Caco-2 (cell line): Measurements from ENCODE around the gene FAM174C. TPM values are rescaled to one million over a fixed set of nuclear protein-coding genes. Genes with fewer than 3 reads are reported as not detected.

Source experiments
- BruUV-seq: library from RNA; stranded (reverse); fragments of 400-500 nt; replicated peaks from 2 replicates; lab custom pipeline; 2021; lab: Mats Ljungman, UMichigan
- CTCF ChIA-PET: fragments of 300-600 bp; sonication (Branson Sonifier 250); formaldehyde crosslinking; loops from one replicate; lab custom pipeline; 2022; ENCODE audit warnings: antibody characterized with exemption; lab: Charles Lee
- POLR2A ChIA-PET: fragments of 300-600 bp; sonication (Branson Sonifier 250); formaldehyde crosslinking; loops from one replicate; lab custom pipeline; 2022; ENCODE audit warnings: antibody characterized with exemption; lab: Charles Lee
- DNase-seq, 2 experiments: peaks; one replicate each; pipeline versions ENCODE4 v3.0.0 to v3.0.0-alpha.2; 2020 to 2022
- H3K27me3 ChIP-seq: replicated peaks from 2 replicates; pipeline ENCODE4 v1.6.0; 2011; ENCODE audit warnings: low read length; ENCODE audit not compliant: control insufficient read depth, insufficient read depth
- H3K36me3 ChIP-seq: 2 replicates; pipeline ENCODE4 v1.5.1; 2011; ENCODE audit warnings: low read length; ENCODE audit not compliant: control insufficient read depth, insufficient read depth
- H3K4me1 ChIP-seq: fragments of 250-450 bp; sonication (Bioruptor Pico); 2 replicates; pipeline ENCODE4 v1.5.1; 2020; ENCODE audit warnings: mild to moderate bottlenecking
- H3K4me3 ChIP-seq: 2 replicates; pipeline ENCODE4 v1.5.1; 2011; ENCODE audit warnings: low read depth, mild to moderate bottlenecking, control low read depth, low read length
- H3K9me3 ChIP-seq: fragments of 250-450 bp; sonication (Bioruptor Pico); 2 replicates; pipeline ENCODE4 v1.5.1; 2020; ENCODE audit warnings: mild to moderate bottlenecking, moderate library complexity
- H3K27ac Mint-ChIP-seq: one replicate; pipeline ENCODE4 v1.8.0; 2022; ENCODE audit warnings: mixed read lengths; ENCODE audit not compliant: unreplicated experiment
- H3K27me3 Mint-ChIP-seq: one replicate; pipeline ENCODE4 v1.8.0; 2022; ENCODE audit warnings: mixed read lengths; ENCODE audit not compliant: insufficient read depth, unreplicated experiment
- H3K36me3 Mint-ChIP-seq: one replicate; pipeline ENCODE4 v1.8.0; 2022; ENCODE audit warnings: mild to moderate bottlenecking, mixed read lengths; ENCODE audit not compliant: insufficient read depth, unreplicated experiment
- H3K4me1 Mint-ChIP-seq: one replicate; pipeline ENCODE4 v1.8.0; 2022; ENCODE audit warnings: low read depth, mixed read lengths; ENCODE audit not compliant: unreplicated experiment
- H3K4me3 Mint-ChIP-seq: one replicate; pipeline ENCODE4 v1.8.0; 2022; ENCODE audit warnings: mild to moderate bottlenecking, moderate library complexity, mixed read lengths; ENCODE audit not compliant: unreplicated experiment
- H3K9me3 Mint-ChIP-seq: one replicate; pipeline ENCODE4 v1.8.0; 2022; ENCODE audit warnings: mixed read lengths; ENCODE audit not compliant: unreplicated experiment
- intact Hi-C: fragments of 100-400 bp; cut with micrococcal nuclease; formaldehyde crosslinking; loops from one replicate; pipeline ENCODE4 v1.10.0; 2022; ENCODE audit not compliant: unreplicated experiment
- total RNA-seq: library from RNA; stranded (reverse); gene quantifications from 2 replicates; pipeline ENCODE4 v1.2.3, GENCODE V29; 2022
- TF ChIP-seq, protein P1 (sequence below), 2 experiments: fragments of 200-600 bp in 1 of 2; IDR thresholded peaks; 1 replicate in 1 of 2; 2 replicates in 1 of 2; pipeline versions ENCODE4 v1.5.1 to v1.8.0; 2011 to 2022; ENCODE audit warnings: antibody characterized with exemption in 1 of 2, control low read depth in 1 of 2, inconsistent platforms in 1 of 2, low read depth in 1 of 2, low read length in 1 of 2, mild to moderate bottlenecking in 1 of 2, moderate library complexity in 1 of 2; ENCODE audit not compliant: insufficient read depth in 1 of 2, severe bottlenecking in 1 of 2, unreplicated experiment in 1 of 2

The FAM174C gene
- total RNA-seq, 1 experiment from 2014 or later = 51.0 TPM

DNA sequence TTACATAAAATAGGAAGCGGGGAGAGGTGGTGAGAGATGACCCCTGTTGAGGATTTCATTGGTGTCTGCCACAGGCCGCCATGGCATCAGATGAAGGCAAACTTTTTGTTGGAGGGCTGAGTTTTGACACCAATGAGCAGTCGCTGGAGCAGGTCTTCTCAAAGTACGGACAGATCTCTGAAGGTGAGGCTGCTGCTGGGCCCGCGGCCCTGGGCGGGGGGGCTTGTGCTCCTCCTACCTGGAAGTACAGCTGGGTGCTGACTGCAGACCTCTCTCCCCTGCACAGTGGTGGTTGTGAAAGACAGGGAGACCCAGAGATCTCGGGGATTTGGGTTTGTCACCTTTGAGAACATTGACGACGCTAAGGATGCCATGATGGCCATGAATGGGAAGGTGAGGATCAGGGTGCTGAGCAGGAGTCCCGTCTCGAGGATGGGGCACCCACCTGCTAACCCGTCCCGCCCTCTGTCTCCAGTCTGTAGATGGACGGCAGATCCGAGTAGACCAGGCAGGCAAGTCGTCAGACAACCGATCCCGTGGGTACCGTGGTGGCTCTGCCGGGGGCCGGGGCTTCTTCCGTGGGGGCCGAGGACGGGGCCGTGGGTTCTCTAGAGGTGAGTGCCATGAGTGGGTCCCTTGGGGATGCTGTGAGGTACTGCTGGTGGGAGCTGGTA, 4.3 kb upstream of the FAM174C start:
- no peaks in the 10 kb centered on the region for H3K9me3 Mint-ChIP-seq
- ChIA-PET POLR2A (no interaction called here), CTCF (no interaction called here)
- Histone ChIP-seq H3K4me1 (peaks cover 36% of the 10 kb centered on the region), H3K36me3 (peaks cover 2% of the 10 kb centered on the region; the same call in 1 of the 2 replicates), H3K9me3 (no peaks in the 10 kb centered on the region), H3K4me3 (no peak overlapping the region), H3K27me3 (no peaks in the 10 kb centered on the region)
- no TSS peak for BruUV-seq
- no peaks in the 10 kb centered on the region for H3K27me3 Mint-ChIP-seq
- DNase-seq = no peak
- H3K27ac Mint-ChIP-seq = peak overlapping the region; percentile 94
- H3K4me3 Mint-ChIP-seq = peak overlapping the region; percentile 89
- TF ChIP-seq, protein P1, sequence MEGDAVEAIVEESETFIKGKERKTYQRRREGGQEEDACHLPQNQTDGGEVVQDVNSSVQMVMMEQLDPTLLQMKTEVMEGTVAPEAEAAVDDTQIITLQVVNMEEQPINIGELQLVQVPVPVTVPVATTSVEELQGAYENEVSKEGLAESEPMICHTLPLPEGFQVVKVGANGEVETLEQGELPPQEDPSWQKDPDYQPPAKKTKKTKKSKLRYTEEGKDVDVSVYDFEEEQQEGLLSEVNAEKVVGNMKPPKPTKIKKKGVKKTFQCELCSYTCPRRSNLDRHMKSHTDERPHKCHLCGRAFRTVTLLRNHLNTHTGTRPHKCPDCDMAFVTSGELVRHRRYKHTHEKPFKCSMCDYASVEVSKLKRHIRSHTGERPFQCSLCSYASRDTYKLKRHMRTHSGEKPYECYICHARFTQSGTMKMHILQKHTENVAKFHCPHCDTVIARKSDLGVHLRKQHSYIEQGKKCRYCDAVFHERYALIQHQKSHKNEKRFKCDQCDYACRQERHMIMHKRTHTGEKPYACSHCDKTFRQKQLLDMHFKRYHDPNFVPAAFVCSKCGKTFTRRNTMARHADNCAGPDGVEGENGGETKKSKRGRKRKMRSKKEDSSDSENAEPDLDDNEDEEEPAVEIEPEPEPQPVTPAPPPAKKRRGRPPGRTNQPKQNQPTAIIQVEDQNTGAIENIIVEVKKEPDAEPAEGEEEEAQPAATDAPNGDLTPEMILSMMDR (IDR thresholded peaks at IDR 0.05; ENCODE audit: insufficient read depth in 1 of 2, low read depth in 1 of 2, low read length in 1 of 2, severe bottlenecking in 1 of 2, unreplicated experiment in 1 of 2) = no peak
- peaks cover 22% of the 10 kb centered on the region for H3K4me1 Mint-ChIP-seq
- H3K36me3 Mint-ChIP-seq = peaks cover 81% of the 10 kb centered on the region
- intact Hi-C loops = no loop called here

DNA sequence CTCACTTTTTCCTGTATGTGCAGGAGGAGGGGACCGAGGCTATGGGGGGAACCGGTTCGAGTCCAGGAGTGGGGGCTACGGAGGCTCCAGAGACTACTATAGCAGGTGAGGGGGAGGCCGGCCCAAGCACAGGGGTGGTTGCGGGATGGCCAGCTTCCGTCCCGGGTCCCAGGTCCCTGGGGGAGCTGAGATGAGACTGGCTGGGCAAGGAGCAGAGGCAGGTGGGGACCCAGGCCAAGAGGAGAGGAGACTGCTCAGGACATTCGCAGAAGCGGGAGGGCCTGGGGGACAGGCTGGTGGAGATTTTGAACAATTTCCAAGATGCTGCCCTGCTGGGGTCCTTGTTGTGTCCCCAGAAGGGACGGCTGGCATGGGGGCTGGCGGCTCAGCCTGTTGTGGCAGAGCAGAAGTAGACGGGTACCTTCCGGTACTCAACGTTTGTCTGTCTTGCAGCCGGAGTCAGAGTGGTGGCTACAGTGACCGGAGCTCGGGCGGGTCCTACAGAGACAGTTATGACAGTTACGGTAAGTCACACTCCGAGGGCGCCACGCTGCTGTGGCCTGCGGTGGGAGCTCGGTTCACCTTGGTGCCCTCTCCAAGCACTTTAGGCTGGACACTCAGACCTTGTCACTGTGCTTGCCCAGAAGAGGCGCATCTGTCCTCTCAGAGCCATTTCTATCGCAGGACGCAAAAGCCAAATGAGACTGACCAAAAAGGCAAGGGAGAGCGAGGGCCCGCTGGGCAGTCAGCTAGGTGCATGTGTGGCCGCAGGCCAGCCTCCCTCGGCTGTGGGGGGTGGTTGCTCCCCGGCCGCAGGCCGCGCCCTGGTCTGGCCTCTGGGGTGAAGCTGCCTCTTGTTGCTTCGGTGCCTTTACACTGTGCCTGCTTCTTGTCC, 3.6 kb upstream of the FAM174C start:
- H3K9me3 ChIP-seq = no peaks in the 10 kb centered on the region
- Mint-ChIP-seq H3K9me3 (no peaks in the 10 kb centered on the region), H3K4me1 (peaks cover 26% of the 10 kb centered on the region), H3K27me3 (no peaks in the 10 kb centered on the region), H3K36me3 (peaks cover 82% of the 10 kb centered on the region), H3K4me3 (peak overlapping the region; percentile 89), H3K27ac (peak overlapping the region; percentile 94)
- peaks cover 2% of the 10 kb centered on the region; the same call in 1 of the 2 replicates for H3K36me3 ChIP-seq
- no peak overlapping the region for H3K4me3 ChIP-seq
- intact Hi-C loops = no loop called here
- ChIA-PET POLR2A (no interaction called here), CTCF (no interaction called here)
- H3K4me1 ChIP-seq = peaks cover 40% of the 10 kb centered on the region
- H3K27me3 ChIP-seq = no peaks in the 10 kb centered on the region
- TF ChIP-seq, protein P1 (IDR thresholded peaks at IDR 0.05; ENCODE audit: insufficient read depth in 1 of 2, low read depth in 1 of 2, low read length in 1 of 2, severe bottlenecking in 1 of 2, unreplicated experiment in 1 of 2) = no peak
- DNase-seq = no peak
- BruUV-seq = no TSS peak

DNA sequence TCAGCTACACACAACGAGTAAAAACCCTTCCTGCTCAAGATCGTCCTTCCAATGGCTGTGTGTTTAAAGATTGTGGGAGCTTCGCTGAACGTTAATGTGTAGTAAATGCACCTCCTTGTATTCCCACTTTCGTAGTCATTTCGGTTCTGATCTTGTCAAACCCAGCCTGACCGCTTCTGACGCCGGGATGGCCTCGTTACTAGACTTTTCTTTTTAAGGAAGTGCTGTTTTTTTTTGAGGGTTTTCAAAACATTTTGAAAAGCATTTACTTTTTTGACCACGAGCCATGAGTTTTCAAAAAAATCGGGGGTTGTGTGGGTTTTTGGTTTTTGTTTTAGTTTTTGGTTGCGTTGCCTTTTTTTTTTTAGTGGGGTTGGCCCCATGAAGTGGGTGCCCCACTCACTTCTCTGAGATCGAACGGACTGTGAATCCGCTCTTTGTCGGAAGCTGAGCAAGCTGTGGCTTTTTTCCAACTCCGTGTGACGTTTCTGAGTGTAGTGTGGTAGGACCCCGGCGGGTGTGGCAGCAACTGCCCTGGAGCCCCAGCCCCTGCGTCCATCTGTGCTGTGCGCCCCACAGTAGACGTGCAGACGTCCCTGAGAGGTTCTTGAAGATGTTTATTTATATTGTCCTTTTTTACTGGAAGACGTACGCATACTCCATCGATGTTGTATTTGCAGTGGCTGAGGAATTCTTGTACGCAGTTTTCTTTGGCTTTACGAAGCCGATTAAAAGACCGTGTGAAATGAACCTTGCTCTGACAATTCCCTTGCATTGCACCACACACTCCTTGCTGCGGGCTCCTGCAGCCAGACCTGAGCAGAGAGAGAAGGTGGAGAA, 2.7 kb upstream of the FAM174C start:
- no peaks in the 10 kb centered on the region for H3K27me3 Mint-ChIP-seq
- H3K4me1 Mint-ChIP-seq = peaks cover 22% of the 10 kb centered on the region
- CTCF ChIA-PET = interaction anchor here (0.9 to 1.4 kb wide), 2 partner anchors 29 to 69 kb away, joined by 3 to 11 read pairs; no protein-coding TSS in a partner anchor
- BruUV-seq = TSS peak; percentile 4
- peak overlapping the region; percentile 33 for H3K4me3 Mint-ChIP-seq
- Histone ChIP-seq H3K36me3 (peaks cover 2% of the 10 kb centered on the region; the same call in 1 of the 2 replicates), H3K9me3 (no peaks in the 10 kb centered on the region), H3K4me1 (peaks cover 33% of the 10 kb centered on the region), H3K4me3 (no peak overlapping the region), H3K27me3 (no peaks in the 10 kb centered on the region)
- TF ChIP-seq, protein P1 (IDR thresholded peaks at IDR 0.05; ENCODE audit: insufficient read depth in 1 of 2, low read depth in 1 of 2, low read length in 1 of 2, severe bottlenecking in 1 of 2, unreplicated experiment in 1 of 2) = no peak
- no peaks in the 10 kb centered on the region for H3K9me3 Mint-ChIP-seq
- no peak for DNase-seq
- POLR2A ChIA-PET = no interaction called here
- H3K36me3 Mint-ChIP-seq = peaks cover 83% of the 10 kb centered on the region
- intact Hi-C loops = no loop called here
- H3K27ac Mint-ChIP-seq = peak overlapping the region; percentile 91
